Neural crest cell (in vitro differentiated cells): ENCODE data around the gene GALNT13. TPM values are rescaled to one million over a fixed set of nuclear protein-coding genes. Genes with fewer than 3 reads are reported as not detected.

Experiments used
- DNase-seq: peaks from one replicate; pipeline ENCODE4 v3.0.0; 2021; ENCODE audit warnings: low read depth, mixed read lengths, low spot score
- H3K27ac Mint-ChIP-seq: one replicate; pipeline ENCODE4 v1.8.0; 2021; ENCODE audit warnings: mild to moderate bottlenecking, mixed read lengths; ENCODE audit not compliant: unreplicated experiment
- H3K27me3 Mint-ChIP-seq: 2 replicates; pipeline ENCODE4 v1.8.0; 2021; ENCODE audit warnings: low read depth, mild to moderate bottlenecking, mixed read lengths
- H3K36me3 Mint-ChIP-seq: 2 replicates; pipeline ENCODE4 v1.8.0; 2021; ENCODE audit warnings: low read depth, mild to moderate bottlenecking, mixed read lengths
- H3K4me1 Mint-ChIP-seq: 2 replicates; pipeline ENCODE4 v1.8.0; 2021; ENCODE audit warnings: mixed read lengths
- H3K4me3 Mint-ChIP-seq: one replicate; pipeline ENCODE4 v1.8.0; 2021; ENCODE audit warnings: mild to moderate bottlenecking, mixed read lengths
- H3K9me3 Mint-ChIP-seq: 2 replicates; pipeline ENCODE4 v1.8.0; 2021; ENCODE audit warnings: mixed read lengths
- CTCF ChIP-seq: fragments of 200-600 bp; sonication (generic); conservative IDR thresholded peaks from 2 replicates; pipeline ENCODE4 v1.5.0; 2021; ENCODE audit warnings: antibody characterized with exemption, mild to moderate bottlenecking
- total RNA-seq: library from RNA; stranded (reverse); gene quantifications from 2 replicates; pipeline ENCODE4 v1.2.1, GENCODE V29; 2021

GALNT13 gene
- total RNA-seq, 1 donor from 2014 or later: 7.4 TPM

DNA sequence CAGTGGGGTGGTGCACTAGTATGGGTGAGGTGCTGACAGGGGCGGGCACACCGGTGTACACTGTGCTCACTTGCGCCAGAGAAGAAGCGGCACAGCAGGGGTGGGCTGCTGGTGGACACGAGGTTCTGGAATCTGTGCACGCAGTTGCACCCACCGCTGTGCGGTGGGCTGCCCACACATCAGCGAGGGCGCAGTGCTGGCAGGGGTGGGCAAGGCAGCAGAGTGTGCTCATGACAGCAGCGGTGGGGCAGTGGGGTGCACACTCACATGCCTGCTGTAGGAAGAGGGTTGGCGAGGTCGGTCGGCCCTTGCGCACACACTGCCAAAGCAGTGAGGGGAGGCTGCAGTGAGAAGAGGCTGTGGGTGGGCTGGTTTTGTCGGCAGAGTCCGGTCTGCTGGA, 141.8 kb downstream of the GALNT13 start:
- Mint-ChIP-seq H3K4me1 (peaks cover 16% of the 10 kb centered on the region), H3K27ac (peak overlapping the region; percentile 60), H3K9me3 (peaks cover 13% of the 10 kb centered on the region), H3K27me3 (no peaks in the 10 kb centered on the region), H3K4me3 (no peak overlapping the region), H3K36me3 (peaks cover 14% of the 10 kb centered on the region)
- TF ChIP-seq CTCF: no peak
- DNase-seq: no peak

DNA sequence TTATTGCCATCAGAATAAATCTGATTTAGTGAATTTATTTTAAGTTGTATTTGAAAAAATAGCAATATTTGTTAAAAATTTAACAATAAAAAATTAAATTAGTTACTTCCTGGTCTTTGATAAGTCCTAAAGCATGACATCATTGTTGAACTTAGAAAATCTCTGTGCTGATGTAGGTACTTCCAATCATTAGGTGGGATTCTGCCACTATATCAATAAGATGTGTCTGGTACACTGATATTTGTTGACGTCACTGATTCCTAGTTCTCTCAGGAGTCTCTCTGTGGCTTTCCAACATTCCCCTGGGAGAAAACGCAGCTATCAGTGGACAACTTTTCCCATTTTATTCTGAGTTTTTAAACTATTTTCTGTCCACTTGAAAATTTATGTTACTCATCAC, 143.5 kb downstream of the GALNT13 start:
- no peak for DNase-seq
- Mint-ChIP-seq H3K4me1 (peaks cover 16% of the 10 kb centered on the region), H3K9me3 (peaks cover 10% of the 10 kb centered on the region), H3K27ac (no peak overlapping the region), H3K4me3 (no peak overlapping the region), H3K27me3 (no peaks in the 10 kb centered on the region), H3K36me3 (peaks cover 7% of the 10 kb centered on the region)
- TF ChIP-seq CTCF: no peak

GRCh38 chr2:154029504-154029903, 157.8 kb downstream of the GALNT13 start:
- Mint-ChIP-seq H3K9me3 (no peaks in the 10 kb centered on the region), H3K4me3 (no peak overlapping the region), H3K27me3 (no peaks in the 10 kb centered on the region), H3K36me3 (no peaks in the 10 kb centered on the region), H3K27ac (no peak overlapping the region), H3K4me1 (no peaks in the 10 kb centered on the region)
- DNase-seq: no peak
- TF ChIP-seq CTCF: no peak

- DNase-seq: no peak
- Mint-ChIP-seq H3K36me3 (no peaks in the 10 kb centered on the region), H3K27me3 (no peaks in the 10 kb centered on the region), H3K4me3 (no peak overlapping the region), H3K27ac (no peak overlapping the region), H3K9me3 (no peaks in the 10 kb centered on the region), H3K4me1 (no peaks in the 10 kb centered on the region)
- no peak for TF ChIP-seq CTCF
These were observed 160.5 kb downstream of the GALNT13 start for GRCh38 chr2:154032220-154032619.

- Mint-ChIP-seq H3K9me3 (no peaks in the 10 kb centered on the region), H3K27ac (no peak overlapping the region), H3K4me3 (no peak overlapping the region), H3K4me1 (no peaks in the 10 kb centered on the region), H3K36me3 (no peaks in the 10 kb centered on the region), H3K27me3 (no peaks in the 10 kb centered on the region)
- no peak for DNase-seq
- no peak for TF ChIP-seq CTCF
These were observed 174.8 kb downstream of the GALNT13 start for GRCh38 chr2:154046493-154046892.

GRCh38 chr2:154048905-154049304, 177.2 kb downstream of the GALNT13 start:
- no peaks in the 10 kb centered on the region for H3K9me3 Mint-ChIP-seq
- H3K4me3 Mint-ChIP-seq: no peak overlapping the region
- H3K27me3 Mint-ChIP-seq: no peaks in the 10 kb centered on the region
- H3K4me1 Mint-ChIP-seq: no peaks in the 10 kb centered on the region
- H3K27ac Mint-ChIP-seq: no peak overlapping the region
- no peaks in the 10 kb centered on the region for H3K36me3 Mint-ChIP-seq
- TF ChIP-seq CTCF: no peak
- DNase-seq: no peak
